ENCODE results near the gene CALHM6.
"Not testable (repeated sequence)": the region's sequence is repeated elsewhere in the genome, so short reads cannot be mapped to it uniquely, and the experiment has no call there.

The CALHM6 gene

GRCh38 chr6:116482780-116483179 lies 21.6 kb downstream of the CALHM6 start:
- no peak for DNase-seq

- DNase-seq: no peak
Observed at GRCh38 chr6:116483616-116484015, 22.4 kb downstream of the CALHM6 start.

GRCh38 chr6:116485559-116486184 lies 24.5 kb downstream of the CALHM6 start:
- DNase-seq: no peak

- DNase-seq: no peak
Observed at GRCh38 chr6:116491610-116492330, 30.6 kb downstream of the CALHM6 start.

- DNase-seq: no peak
Observed at GRCh38 chr6:116492331-116493067, 31.3 kb downstream of the CALHM6 start.

- DNase-seq: not testable (repeated sequence)
Observed at GRCh38 chr6:116495161-116495560, 34.0 kb downstream of the CALHM6 start.

GRCh38 chr6:116497113-116497676 lies 36.0 kb downstream of the CALHM6 start:
- no peak for DNase-seq

GRCh38 chr6:116500969-116501433 lies 39.8 kb downstream of the CALHM6 start:
- DNase-seq: no peak

- DNase-seq: no peak
Observed at GRCh38 chr6:116507324-116507723, 46.1 kb downstream of the CALHM6 start.

GRCh38 chr6:116508527-116508926 lies 47.4 kb downstream of the CALHM6 start:
- no peak for DNase-seq

GRCh38 chr6:116511424-116512110 lies 50.4 kb downstream of the CALHM6 start, which contains the start of gene CALHM5:
TSS of gene CALHM5 (plus strand) at chr6:116511639. CDS start at chr6:116511697, 58 bp downstream.
- peak; percentile 27 for DNase-seq

- no peak for DNase-seq
Observed at GRCh38 chr6:116512111-116512559, 51.0 kb downstream of the CALHM6 start.

GRCh38 chr6:116512734-116513133 lies 51.6 kb downstream of the CALHM6 start:
- DNase-seq: no peak

Measured in NCI-H146 (cell line).